ENCODE measurements around the gene DECR2. TPM values are rescaled to one million over a fixed set of nuclear protein-coding genes. Genes with fewer than 3 reads are reported as not detected.
A peak's percentile ranks its signal among the peaks of the same experiment; 100 is the strongest.
"Not testable (repeated sequence)": the region's sequence is repeated elsewhere in the genome, so short reads cannot be mapped to it uniquely, and the experiment has no call there.

The DECR2 gene
- polyA plus RNA-seq, 12 donors, result 7.7 to 26.3 (median 11.0) TPM; not detected in 1

- DNase-seq, result no peak
These were observed 3.9 kb upstream of the DECR2 start for GRCh38 chr16:397736-398332.

GRCh38 chr16:398561-399339 is 2.9 kb upstream of the DECR2 start:
- DNase-seq, result no peak

- no peak for DNase-seq
These were observed 2.2 kb upstream of the DECR2 start for GRCh38 chr16:399340-400019.

GRCh38 chr16:400061-400591 is 1.6 kb upstream of the DECR2 start:
- no peak for DNase-seq

- DNase-seq, result no peak
These were observed 3.3 kb downstream of the DECR2 start for GRCh38 chr16:404971-405486.

GRCh38 chr16:405548-406506 is 4.1 kb downstream of the DECR2 start:
- no peak for DNase-seq

GRCh38 chr16:407253-407652 is 5.6 kb downstream of the DECR2 start:
- no peak for DNase-seq

- no peak for DNase-seq
These were observed 9.0 kb downstream of the DECR2 start for GRCh38 chr16:410516-411178.

GRCh38 chr16:411576-412265 is 10.0 kb downstream of the DECR2 start:
- no peak for DNase-seq

GRCh38 chr16:414395-415169 is 12.9 kb downstream of the DECR2 start:
- no peak for DNase-seq

GRCh38 chr16:415170-415498 is 13.4 kb downstream of the DECR2 start:
- DNase-seq, result not testable (repeated sequence)

GRCh38 chr16:422179-422578 is 20.5 kb downstream of the DECR2 start:
- DNase-seq, result not testable (repeated sequence)

GRCh38 chr16:424033-424622 is 22.4 kb downstream of the DECR2 start:
- DNase-seq, result no peak

- DNase-seq, result no peak
These were observed 23.0 kb downstream of the DECR2 start for GRCh38 chr16:424623-425081.

- DNase-seq, result peak; percentile 80
These were observed 23.5 kb downstream of the DECR2 start, which contains the start of gene RAB11FIP3 for GRCh38 chr16:425082-425718. RAB11FIP3 (plus strand) TSS chr16:425649; CDS start chr16:426007, 358 bp downstream.

- DNase-seq, result no peak
These were observed 24.0 kb downstream of the DECR2 start for GRCh38 chr16:425740-426114.

- DNase-seq, result no peak
These were observed 24.6 kb downstream of the DECR2 start for GRCh38 chr16:426115-426905.

GRCh38 chr16:426906-427249 is 25.2 kb downstream of the DECR2 start:
- DNase-seq, result no peak
